K562 (cell line): ENCODE data around the gene CARD9. TPM values are rescaled to one million over a fixed set of nuclear protein-coding genes. Genes with fewer than 3 reads are reported as not detected.

Source experiments
- ATAC-seq: fragments of 200-7000 bp; cut with Tn5 transposase; 3 replicates; pipeline ENCODE4 v1.9.1; 2020; ENCODE audit warnings: moderate library complexity
- BruUV-seq: library from RNA; stranded (reverse); fragments of 400-500 nt; replicated peaks from 2 replicates; lab custom pipeline; 2021; lab: Mats Ljungman, UMichigan
- CTCF ChIA-PET: fragments of 300-600 bp; formaldehyde crosslinking; extraction: SDS; loops from one replicate; lab custom pipeline; 2021; ENCODE audit warnings: low intra/inter-chr PET ratio; lab: Yijun Ruan, JAX
- POLR2A ChIA-PET: fragments of 300-600, 350-650 bp; sonication (Branson Sonifier 250); formaldehyde crosslinking; extraction: SDS; loops from one replicate; lab custom pipeline; 2021; ENCODE audit warnings: antibody characterized with exemption, inconsistent platforms; lab: Yijun Ruan, JAX
- DNase-seq, 4 experiments: peaks; one replicate each; pipeline versions ENCODE4 v3.0.0 to v3.0.0-alpha.2; 2011 to 2018; ENCODE audit warnings: low spot score in 3 of 4, mixed read lengths in 3 of 4; ENCODE audit errors: extremely low read depth in 1 of 4
- FAIRE-seq: peaks from 2 replicates; lab custom pipeline; 2011; peaks lifted over from hg19 to GRCh38; lab: Jason Lieb, UNC
- H2AFZ ChIP-seq: 2 replicates; pipeline ENCODE4 v1.6.0; 2011; ENCODE audit warnings: low read depth, low read length, control low read depth, inconsistent platforms
- H3K27ac ChIP-seq: fragments of 200-600 bp; 3 replicates; pipeline ENCODE4 v1.8.0; 2011; ENCODE audit warnings: low read depth, mild to moderate bottlenecking, control low read depth, inconsistent platforms, low read length, moderate library complexity, mixed read lengths; ENCODE audit errors: extremely low read depth
- H3K27me3 ChIP-seq, 2 experiments: fragments of 300-600 bp in 1 of 2; 2 replicates in 1 of 2; 3 replicates in 1 of 2; pipeline versions ENCODE4 v1.6.0 to v1.8.0; 2011; ENCODE audit warnings: inconsistent platforms in 2 of 2, low read length in 2 of 2, mild to moderate bottlenecking in 1 of 2, mixed read lengths in 1 of 2, moderate library complexity in 1 of 2; ENCODE audit not compliant: control insufficient read depth in 2 of 2, insufficient read depth in 2 of 2
- H3K36me3 ChIP-seq: fragments of 300-600 bp; 3 replicates; pipeline ENCODE4 v1.8.0; 2011; ENCODE audit warnings: mild to moderate bottlenecking, low read length, inconsistent platforms; ENCODE audit not compliant: control insufficient read depth, insufficient read depth
- H3K4me1 ChIP-seq, 2 experiments: fragments of 200-600 bp in 1 of 2; replicated peaks in 1 of 2; 2 replicates in 1 of 2; 3 replicates in 1 of 2; pipeline versions ENCODE4 v1.5.1 to v1.8.0; 2011; ENCODE audit warnings: inconsistent platforms in 2 of 2, low read length in 2 of 2, mild to moderate bottlenecking in 1 of 2, mixed read lengths in 1 of 2, moderate library complexity in 1 of 2; ENCODE audit not compliant: control insufficient read depth in 2 of 2, insufficient read depth in 2 of 2
- H3K4me2 ChIP-seq: 2 replicates; pipeline ENCODE4 v1.6.1; 2011; ENCODE audit warnings: low read length, control low read depth, inconsistent platforms, mixed read lengths; ENCODE audit not compliant: insufficient read depth
- H3K4me3 ChIP-seq: fragments of 200-600 bp; sonication (generic), shearing (Covaris generic); 2 replicates; pipeline ENCODE4 v1.5.1; 2016; ENCODE audit warnings: control low read depth, inconsistent platforms
- H3K79me2 ChIP-seq: fragments of 200-600 bp; 3 replicates; pipeline ENCODE4 v1.8.0; 2011; ENCODE audit warnings: low read length, inconsistent platforms; ENCODE audit not compliant: control insufficient read depth, insufficient read depth
- H3K9ac ChIP-seq, 2 experiments: 2 replicates each; pipeline versions ENCODE4 v1.6.0 to v1.6.1; 2011; ENCODE audit warnings: low read depth in 2 of 2, low read length in 2 of 2, control low read depth in 1 of 2, inconsistent platforms in 1 of 2, mild to moderate bottlenecking in 1 of 2, mixed read lengths in 1 of 2; ENCODE audit not compliant: insufficient read depth in 1 of 2
- H3K9me1 ChIP-seq: one replicate; pipeline ENCODE4 v1.6.0; 2011; ENCODE audit warnings: inconsistent platforms, mild to moderate bottlenecking, low read length, moderate library complexity; ENCODE audit not compliant: control insufficient read depth, insufficient read depth
- H3K9me3 ChIP-seq: replicated peaks from 2 replicates; pipeline ENCODE4 v1.5.1; 2011; ENCODE audit warnings: low read depth, low read length, inconsistent platforms; ENCODE audit not compliant: control insufficient read depth, insufficient read depth
- H4K20me1 ChIP-seq: replicated peaks from 2 replicates; pipeline ENCODE4 v1.6.1; 2011; ENCODE audit warnings: low read length, inconsistent platforms, mixed read lengths; ENCODE audit not compliant: control insufficient read depth, insufficient read depth
- BACH1 ChIP-seq: fragments of 200-800 bp; sonication (Bioruptor generic); IDR thresholded peaks from 2 replicates; pipeline ENCODE4 v1.6.1; 2016; ENCODE audit warnings: missing genetic modification characterization, missing compliant biosample characterization
- HNRNPL ChIP-seq: fragments of 200-400 bp; formaldehyde crosslinking; IDR thresholded peaks from 2 replicates; pipeline ENCODE4 v1.6.1; 2017; ENCODE audit warnings: low read depth, mild to moderate bottlenecking, low read length
- NFE2L1 ChIP-seq: fragments of 450-650 bp; IDR thresholded peaks from 2 replicates; pipeline ENCODE4 v1.6.1; 2016; ENCODE audit warnings: missing genetic modification characterization, low read depth, mild to moderate bottlenecking, missing compliant biosample characterization, moderate library complexity, borderline replicate concordance
- RBFOX2 ChIP-seq: fragments of 200-400 bp; formaldehyde crosslinking; IDR thresholded peaks from 2 replicates; pipeline ENCODE4 v1.6.1; 2017; ENCODE audit warnings: low read depth, mild to moderate bottlenecking, low read length, moderate library complexity
- TFAP4 ChIP-seq: sonication (generic); formaldehyde crosslinking; IDR thresholded peaks from 2 replicates; pipeline ENCODE4 v1.8.0; 2022; ENCODE audit warnings: missing genetic modification reagents, mild to moderate bottlenecking, moderate library complexity, borderline replicate concordance
- WGBS: fragments of 100-300 bp; shearing (Covaris generic); methylation state at CpG from one replicate; pipeline ENCODE4 v1.1.6; 2016; ENCODE audit warnings: low coverage, mixed read lengths; ENCODE audit not compliant: insufficient coverage; ENCODE audit errors: missing lambda C conversion rate; 5-methylcytosine and 5-hydroxymethylcytosine counted together
- in situ Hi-C: fragments of 300-500 bp; cut with MboI; formaldehyde crosslinking; loops from 4 replicates; pipeline ENCODE4 v1.15.0; 2018; ENCODE audit warnings: inconsistent platforms, mixed read lengths
- intact Hi-C: fragments of 100-400 bp; cut with micrococcal nuclease; formaldehyde crosslinking; loops from 2 replicates; pipeline ENCODE4 v1.14.2; 2022
- polyA plus RNA-seq, 8 experiments: library from polyadenylated mRNA; depleted of rRNA in 4 of 8; stranded (reverse) in 5 of 8; unstranded in 3 of 8; fragments of >200 nt; fragmentation: Nextera tagmentation in 2 of 8; fragmentation: Illumina TruSeq in 1 of 8; extraction: Ambion mirVana in 2 of 8; extraction: Trizol in 1 of 8; gene quantifications; 2 replicates each; pipeline versions ENCODE4 v1.2.1 to v1.2.3, GENCODE V29; 2011 to 2014; ENCODE audit warnings: inconsistent platforms in 1 of 8, missing spikeins in 1 of 8
- total RNA-seq, 7 experiments: library from RNA; depleted of rRNA in 6 of 7; stranded (reverse); fragments of >200 nt in 6 of 7; fragmentation: Illumina TruSeq in 2 of 7; extraction: Trizol in 2 of 7; gene quantifications; 2 replicates each; pipeline versions ENCODE4 v1.2.1 to v1.2.3, GENCODE V29; 2011 to 2021; ENCODE audit warnings: low replicate concordance in 1 of 7

CARD9 gene
- total and polyA plus RNA-seq, 9 of the 15 experiments (the other 6 are each of a cell fraction or from before 2014, with no cell fraction given): 1.7 to 53.0 (median 9.7) TPM

DNA sequence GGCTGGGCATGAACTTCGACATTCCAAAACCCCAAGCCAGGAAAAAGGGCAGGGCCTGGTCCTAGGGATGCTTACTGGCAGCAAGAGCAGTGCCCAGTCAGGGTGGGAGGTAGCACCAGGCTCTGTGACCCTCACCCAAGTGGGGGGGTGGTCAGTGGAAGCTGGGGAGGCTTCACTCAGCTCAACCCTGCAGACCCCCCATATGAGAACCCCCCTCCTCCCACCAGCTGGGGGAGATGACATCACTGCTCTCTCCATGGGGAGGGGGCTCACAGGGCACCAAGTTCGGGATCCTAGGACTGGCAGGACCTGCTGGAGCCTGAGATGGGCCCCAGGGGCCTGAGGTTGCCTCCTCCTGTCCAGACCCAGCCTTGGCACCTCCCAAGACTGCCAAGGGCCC lies 14.6 kb downstream of the CARD9 start:
- no peak for DNase-seq
- Histone ChIP-seq H3K4me2 (no peak overlapping the region), H3K9me3 (no peaks in the 10 kb centered on the region), H3K4me1 (peaks cover 7 to 93% of the 10 kb centered on the region in 2 experiments), H2AFZ (no peak overlapping the region), H3K27ac (no peak overlapping the region), H3K9me1 (no peaks in the 10 kb centered on the region), H3K36me3 (peaks cover 6% of the 10 kb centered on the region; the same call in 1 of the 3 replicates), H3K4me3 (no peak overlapping the region), H3K79me2 (no peaks in the 10 kb centered on the region; the same call in 2 of the 3 replicates), H3K27me3 (no peaks in the 10 kb centered on the region), H3K9ac (no peak overlapping the region; a peak in 1 of 4 replicates), H4K20me1 (no peaks in the 10 kb centered on the region)
- intact Hi-C loops (no loop called here), in situ Hi-C loops (no loop called here)
- ChIA-PET CTCF (no interaction called here), POLR2A (interaction anchor here (1.8 kb wide), 1 partner anchor 9 kb away, joined by 4 read pairs; no protein-coding TSS in a partner anchor)
- TF ChIP-seq NFE2L1 (tag) (no peak), TFAP4 (0 out of 2 replicates have a peak, but pooled peaks have one; percentile 21)
- 36% methylated on average over 2 of the region's 2 CpGs for WGBS
- FAIRE-seq: no peak
- no peak for ATAC-seq
- BruUV-seq: no TSS peak

GRCh38 chr9:136358016-136358415 lies 15.5 kb downstream of the CARD9 start:
- no peak overlapping the region for H3K9ac ChIP-seq
- BruUV-seq: no TSS peak
- ATAC-seq (no peak), DNase-seq (no peak), FAIRE-seq (no peak)
- no peak overlapping the region for H2AFZ ChIP-seq
- ChIA-PET CTCF (no interaction called here), POLR2A (interaction anchor here (1.8 kb wide), 1 partner anchor 10 kb away, joined by 4 read pairs; no protein-coding TSS in a partner anchor)
- no peaks in the 10 kb centered on the region; the same call in 2 of the 3 replicates for H3K79me2 ChIP-seq
- intact Hi-C loops (no loop called here), in situ Hi-C loops (no loop called here)
- H3K27me3 ChIP-seq: no peaks in the 10 kb centered on the region
- WGBS: 90% methylated on average over 21 of the region's 29 CpGs
- H3K4me3 ChIP-seq: no peak overlapping the region
- 0 out of 3 replicates have a peak, but pooled peaks cover 5% of the 10 kb centered on the region for H3K36me3 ChIP-seq
- TF ChIP-seq BACH1 (tag): no peak
- TF ChIP-seq HNRNPL: 0 out of 2 replicates have a peak, but pooled peaks have one; percentile 29
- TF ChIP-seq RBFOX2: 0 out of 2 replicates have a peak, but pooled peaks have one; percentile 0
- no peak overlapping the region for H3K4me2 ChIP-seq
- H3K9me1 ChIP-seq: no peaks in the 10 kb centered on the region
- H4K20me1 ChIP-seq: no peaks in the 10 kb centered on the region; the same call in 1 of the 2 replicates
- no peak overlapping the region for H3K27ac ChIP-seq
- peaks cover 7 to 94% of the 10 kb centered on the region in 2 experiments; a peak in 4 of 5 replicates for H3K4me1 ChIP-seq
- no peaks in the 10 kb centered on the region for H3K9me3 ChIP-seq
